GM12873 (cell line): Measurements from ENCODE around the gene SORBS1.

Experiments used
- TF ChIP-seq, protein P1 (sequence below): IDR thresholded peaks from 2 replicates; pipeline ENCODE4 v1.5.1; 2012; ENCODE audit warnings: low read depth, mild to moderate bottlenecking, moderate library complexity, low read length, control low read depth; ENCODE audit not compliant: insufficient read depth; ENCODE audit errors: missing control alignments

Gene SORBS1

DNA sequence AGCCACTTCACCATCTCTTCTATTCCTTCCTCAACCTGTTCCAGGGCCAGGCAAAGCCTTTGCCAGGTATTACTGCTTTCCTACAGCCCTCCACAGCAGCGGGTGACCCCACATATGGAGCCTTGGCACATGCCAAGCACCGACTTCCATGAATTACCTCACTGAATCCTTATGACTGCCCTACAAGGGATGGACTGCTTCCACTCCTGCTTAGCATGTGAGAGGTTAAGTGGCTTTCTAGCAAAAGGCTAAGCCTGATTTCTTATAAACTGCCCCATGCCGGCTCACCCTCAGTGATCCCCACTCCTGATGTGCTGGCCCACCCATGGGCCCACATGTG, 226.4 kb downstream of the SORBS1 start:
- TF ChIP-seq, protein P1, sequence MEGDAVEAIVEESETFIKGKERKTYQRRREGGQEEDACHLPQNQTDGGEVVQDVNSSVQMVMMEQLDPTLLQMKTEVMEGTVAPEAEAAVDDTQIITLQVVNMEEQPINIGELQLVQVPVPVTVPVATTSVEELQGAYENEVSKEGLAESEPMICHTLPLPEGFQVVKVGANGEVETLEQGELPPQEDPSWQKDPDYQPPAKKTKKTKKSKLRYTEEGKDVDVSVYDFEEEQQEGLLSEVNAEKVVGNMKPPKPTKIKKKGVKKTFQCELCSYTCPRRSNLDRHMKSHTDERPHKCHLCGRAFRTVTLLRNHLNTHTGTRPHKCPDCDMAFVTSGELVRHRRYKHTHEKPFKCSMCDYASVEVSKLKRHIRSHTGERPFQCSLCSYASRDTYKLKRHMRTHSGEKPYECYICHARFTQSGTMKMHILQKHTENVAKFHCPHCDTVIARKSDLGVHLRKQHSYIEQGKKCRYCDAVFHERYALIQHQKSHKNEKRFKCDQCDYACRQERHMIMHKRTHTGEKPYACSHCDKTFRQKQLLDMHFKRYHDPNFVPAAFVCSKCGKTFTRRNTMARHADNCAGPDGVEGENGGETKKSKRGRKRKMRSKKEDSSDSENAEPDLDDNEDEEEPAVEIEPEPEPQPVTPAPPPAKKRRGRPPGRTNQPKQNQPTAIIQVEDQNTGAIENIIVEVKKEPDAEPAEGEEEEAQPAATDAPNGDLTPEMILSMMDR = no peak

DNA sequence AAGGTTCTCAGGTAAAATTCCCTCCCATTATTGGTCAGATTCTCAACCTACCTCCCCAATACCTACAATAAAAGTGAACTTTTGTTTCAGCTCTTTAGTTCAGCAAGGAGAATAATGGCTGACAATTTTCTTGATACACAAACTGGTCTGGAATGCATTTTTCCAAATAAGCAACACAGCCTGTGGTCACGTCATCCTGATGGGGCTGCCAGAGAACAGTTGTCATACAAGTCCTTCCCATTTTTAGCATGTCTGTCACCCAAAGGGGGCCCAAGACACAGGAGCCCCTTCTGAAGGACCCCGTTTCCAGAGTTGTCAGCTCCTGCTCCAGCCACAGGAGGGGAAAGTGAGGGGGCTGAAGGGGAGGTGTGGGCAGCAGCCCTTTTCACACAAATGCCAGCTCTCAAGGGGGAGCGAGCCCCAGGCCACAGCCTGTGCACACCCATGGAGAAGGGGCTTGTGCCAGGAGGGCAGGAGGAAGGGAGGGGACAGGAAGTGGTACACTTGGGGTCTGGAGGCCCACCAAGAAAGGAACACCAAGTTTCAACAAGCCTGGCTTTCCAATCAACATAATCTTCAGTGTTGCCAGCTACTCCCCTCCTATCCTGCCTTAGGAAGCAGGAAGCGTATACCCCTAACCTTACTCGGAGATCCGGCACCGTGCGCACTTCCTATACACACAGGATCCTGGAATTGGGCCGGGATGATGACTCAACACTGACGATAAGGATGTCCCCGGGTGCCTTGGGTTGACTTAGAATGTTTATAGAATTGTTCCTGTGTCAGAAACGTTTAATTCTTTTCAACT, 227.0 kb downstream of the SORBS1 start:
- TF ChIP-seq, protein P1 = no peak

DNA sequence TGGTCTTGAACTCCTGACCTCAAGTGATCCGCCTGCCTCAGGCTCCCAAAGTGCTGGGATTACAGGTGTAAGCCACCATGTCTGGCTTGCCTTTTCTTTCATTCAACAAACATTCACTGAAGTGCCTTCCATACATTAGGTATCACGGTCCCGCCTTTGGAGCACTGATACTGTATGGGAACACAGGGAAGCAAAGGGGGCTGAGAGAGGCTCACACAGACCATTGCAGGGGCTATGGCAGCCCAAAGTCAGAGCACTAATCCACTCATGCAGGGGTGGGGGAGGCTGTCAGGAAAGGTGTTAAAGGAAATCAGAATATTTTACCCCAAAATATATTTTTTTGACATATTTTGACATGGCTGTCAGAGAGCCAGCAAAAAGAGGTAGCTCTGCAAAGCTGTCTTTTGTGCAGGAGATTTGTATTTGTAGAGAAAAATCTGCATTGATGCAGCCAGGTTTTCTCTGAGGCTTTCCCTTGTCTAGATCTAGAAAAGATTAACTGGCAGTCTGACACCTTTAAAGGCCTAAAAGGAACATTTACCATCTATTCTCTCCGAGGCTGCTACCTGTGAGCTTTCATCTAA, 228.4 kb downstream of the SORBS1 start:
- TF ChIP-seq, protein P1 = no peak

DNA sequence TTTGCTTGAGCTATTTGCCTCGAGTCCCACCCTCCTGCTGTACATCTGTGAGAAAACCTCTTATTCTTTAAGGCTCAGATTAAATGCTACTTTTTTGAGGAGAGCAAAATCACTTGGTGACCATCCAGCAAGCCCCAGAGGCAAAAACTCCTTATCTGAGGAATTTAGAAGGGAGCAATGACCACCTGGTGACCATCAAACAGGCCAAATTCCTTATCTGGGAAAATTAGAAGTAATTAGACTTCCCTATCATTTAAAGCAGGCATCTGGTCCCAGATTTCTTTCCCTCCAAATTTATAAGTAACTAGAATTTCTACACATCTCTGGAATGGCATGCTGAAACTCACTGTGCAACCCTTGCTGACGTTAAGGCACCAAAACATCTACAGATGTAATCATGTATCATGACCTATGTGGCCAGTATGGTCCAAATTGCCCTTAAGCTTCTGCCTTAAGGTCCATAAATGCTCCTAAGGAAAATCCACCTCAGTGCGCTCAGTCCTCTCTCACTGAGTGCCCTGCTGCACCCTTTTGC, 229.5 kb downstream of the SORBS1 start:
- TF ChIP-seq, protein P1 = no peak

DNA sequence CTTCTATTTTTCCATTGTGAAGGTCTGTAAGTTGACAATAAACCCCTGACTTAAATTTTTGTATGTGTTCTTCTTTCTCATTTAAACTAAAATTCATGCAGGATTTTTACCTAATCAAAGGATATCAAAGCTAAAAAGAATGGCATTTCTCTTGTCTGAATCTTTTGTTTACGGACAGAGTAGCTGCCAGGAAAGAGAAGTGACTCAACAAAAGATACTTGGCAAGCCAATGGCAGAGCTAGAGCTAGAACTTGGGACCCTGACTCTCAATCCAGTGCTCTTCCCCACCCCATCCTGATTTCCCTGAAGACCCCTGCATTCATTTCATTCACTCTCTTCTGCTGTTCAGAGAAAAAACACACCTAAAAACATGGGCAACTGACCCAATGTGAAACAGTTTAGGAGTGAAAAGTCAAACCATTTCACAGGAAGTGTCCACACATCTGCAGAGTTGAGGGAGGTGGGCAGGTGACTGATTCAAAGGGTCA, 230.2 kb downstream of the SORBS1 start:
- TF ChIP-seq, protein P1 = no peak

DNA sequence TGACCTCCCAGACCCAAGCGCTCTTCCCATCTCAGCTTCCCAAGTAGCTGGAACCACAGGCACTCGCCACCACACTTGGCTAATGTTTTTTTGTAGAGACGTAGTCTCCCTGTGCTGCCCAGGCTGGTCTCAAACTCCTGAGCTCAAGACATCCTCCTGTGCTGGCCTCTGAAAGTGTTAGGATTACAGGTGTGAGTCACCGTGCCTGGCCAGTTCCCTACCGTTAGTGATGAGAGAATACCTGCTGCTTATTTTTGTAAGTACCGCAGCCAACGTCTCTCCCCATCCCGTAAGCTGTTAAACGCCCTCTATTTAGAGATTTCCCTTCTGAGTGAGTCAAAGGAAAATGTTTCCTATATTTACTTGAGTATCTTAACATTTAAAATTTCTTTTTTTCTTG, 231.9 kb downstream of the SORBS1 start:
- TF ChIP-seq, protein P1 = no peak

DNA sequence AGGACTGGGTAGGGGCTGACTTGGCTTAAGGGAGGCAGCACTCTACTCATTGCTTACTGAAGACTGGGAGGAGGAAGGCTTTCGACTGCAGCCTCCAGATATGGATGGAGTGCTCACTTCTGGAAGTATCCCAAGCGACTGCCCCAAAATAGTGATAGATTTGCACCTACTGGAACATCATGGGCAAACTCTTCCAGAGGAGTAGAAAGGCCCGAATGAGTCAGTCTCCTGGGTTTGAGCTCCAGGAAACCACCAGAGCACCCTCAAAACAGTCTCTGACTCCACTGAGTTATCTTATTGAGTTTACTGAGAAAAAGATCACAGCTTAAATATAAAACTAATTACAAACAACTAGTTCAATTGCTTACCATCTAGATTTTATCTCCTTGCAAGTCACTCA, 233.2 kb downstream of the SORBS1 start:
- TF ChIP-seq, protein P1 = no peak
